NCI-H2107 treated with DMSO at 0.1 percent for 48 hours (cell line): ENCODE results near the gene CHAC1.
"Not testable (repeated sequence)": the region's sequence is repeated elsewhere in the genome, so short reads cannot be mapped to it uniquely, and the experiment has no call there.

Experiments used
- DNase-seq: peaks from one replicate; lab custom pipeline; 2025; ENCODE audit not compliant: unreplicated experiment; lab: John Stamatoyannopoulos, UW

Gene CHAC1

DNA sequence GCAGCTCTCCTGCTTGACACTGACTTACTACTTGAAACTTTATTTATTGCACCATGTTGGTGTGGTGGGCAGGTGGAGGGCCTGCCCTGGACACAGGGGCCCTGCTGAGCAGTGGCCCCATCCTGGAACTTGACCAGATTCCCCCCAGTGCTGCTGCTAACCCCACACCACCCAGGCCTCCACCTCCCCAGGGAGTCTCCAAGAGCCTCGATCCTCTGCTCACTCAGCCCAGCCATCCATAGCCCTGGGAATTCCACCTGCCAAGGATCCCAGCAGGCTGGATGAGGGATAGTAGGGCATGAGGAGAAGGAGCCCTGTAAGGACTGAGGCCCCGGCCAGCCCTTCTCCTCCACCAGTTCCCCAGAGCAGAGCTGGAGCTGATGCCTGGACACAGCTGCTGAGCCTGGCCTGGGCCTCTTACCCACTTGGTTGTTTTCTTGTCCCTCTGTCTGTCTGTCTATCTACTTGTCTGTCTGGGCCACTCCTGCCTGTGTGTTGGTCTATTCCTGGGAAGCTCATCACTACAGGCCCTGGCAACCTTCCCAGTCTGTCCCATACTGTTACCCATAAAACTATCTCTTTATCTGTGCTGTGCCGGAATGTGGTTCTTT, 2.8 kb downstream of the CHAC1 start:
- DNase-seq = no peak

DNA sequence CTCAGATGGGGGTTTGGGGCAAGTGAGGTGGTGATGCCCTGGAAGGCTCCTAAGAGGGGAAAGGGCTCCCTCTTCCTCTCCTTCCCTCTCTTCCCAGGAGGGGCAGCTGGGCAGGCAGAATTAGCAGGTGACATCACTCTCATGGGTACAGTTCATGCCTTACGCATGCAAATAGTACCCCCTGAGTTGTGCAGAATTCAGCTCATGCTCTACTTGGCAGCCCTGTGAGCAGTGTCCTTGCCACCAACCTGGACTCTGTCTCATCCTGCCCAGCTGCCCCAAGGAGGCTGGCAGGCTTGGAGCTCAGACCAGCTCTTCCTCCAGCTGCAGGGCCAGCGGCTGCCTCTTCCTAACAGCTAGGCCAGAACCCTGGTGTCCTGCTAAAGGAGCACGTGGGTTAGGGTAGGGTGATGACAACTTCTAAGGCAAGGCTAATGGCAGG, 3.3 kb downstream of the CHAC1 start:
- DNase-seq = no peak

DNA sequence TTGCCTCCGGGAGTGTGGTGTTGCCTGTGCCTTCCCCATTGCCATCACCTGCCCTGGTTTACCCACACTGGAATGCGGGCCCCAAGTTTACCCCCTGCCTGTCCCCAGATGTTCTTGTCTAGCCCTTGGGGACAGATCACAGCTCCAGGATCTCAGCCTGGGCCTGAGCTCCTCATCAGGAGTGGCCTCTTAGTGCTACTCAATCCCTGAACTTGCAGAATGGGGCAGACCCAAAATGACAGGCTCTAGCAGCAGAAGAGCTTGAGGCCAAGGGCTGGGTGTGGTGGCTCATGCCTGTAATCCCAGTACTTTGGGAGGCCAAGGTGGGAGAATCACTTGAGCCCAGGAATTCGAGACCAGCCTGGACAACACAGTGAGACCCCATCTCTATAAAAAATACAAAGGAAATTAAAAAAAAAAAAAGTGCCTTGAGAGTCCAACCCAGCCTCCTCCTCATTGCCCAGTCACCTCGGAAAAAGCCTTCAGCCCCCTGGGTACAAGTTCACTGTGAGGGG, 3.8 kb downstream of the CHAC1 start:
- DNase-seq = no peak

DNA sequence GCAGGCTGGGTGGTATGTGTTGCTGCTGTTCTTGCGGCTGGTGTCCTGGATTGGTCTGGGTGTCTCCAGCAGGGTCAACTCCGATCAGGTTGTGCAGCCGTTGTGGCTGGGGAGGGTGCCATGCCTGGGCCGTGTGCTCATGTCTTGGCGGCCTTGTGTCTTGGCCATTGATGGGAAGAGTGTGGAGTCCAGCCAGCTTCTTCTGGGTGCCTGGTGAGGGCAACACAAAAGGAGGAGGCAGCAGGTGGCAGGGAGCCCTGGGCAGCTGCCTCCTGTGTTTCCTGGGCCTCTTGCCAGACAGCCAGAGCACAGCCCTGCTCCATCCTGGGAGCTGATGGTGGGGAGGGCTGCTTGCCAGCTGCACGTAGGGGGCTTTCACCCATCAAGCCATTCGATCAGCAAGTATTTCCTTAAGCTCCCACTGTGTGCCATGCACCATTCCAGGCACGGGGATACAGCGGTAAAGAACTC, 4.3 kb downstream of the CHAC1 start:
- no peak for DNase-seq

DNA sequence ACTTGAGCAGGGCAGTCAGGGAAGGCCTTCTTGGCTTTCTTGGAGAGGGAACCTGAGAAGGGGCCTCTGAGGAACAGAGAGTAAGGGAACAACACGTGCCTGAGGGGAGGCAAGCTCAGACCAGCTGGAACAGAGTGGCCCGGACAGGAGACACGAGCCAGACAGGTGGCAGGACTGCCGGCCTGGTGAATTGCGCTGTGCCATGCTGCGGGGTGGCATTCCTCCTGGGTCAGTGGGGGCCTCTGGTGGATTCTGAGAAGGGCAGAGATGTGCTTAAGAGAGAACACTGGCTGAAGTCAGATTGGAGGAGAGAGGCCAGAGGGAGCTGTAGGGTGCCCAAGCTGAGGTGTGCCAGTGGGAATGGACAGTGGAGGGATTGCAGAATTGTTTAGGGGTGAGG, 4.9 kb downstream of the CHAC1 start:
- DNase-seq = no peak

DNA sequence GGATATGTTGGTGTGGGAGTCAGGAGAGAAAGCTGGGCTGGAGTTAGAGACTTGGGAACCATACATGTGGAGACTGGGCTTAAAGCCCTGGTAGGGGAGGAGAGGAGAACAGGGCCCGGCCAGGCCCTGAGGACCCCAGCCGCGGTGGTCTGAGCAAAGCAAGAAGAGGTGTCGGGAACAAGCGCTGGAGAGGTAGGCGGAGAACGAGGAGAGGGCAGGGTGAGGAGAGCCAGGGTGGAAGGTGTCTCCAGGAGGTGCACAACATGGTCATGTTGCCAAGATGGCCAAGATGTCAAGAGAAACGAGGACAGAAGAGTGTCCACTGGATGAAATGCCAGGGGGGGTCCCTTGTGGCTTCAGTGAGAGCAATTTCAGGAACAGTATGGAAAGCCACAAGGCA, 5.5 kb downstream of the CHAC1 start:
- DNase-seq = no peak

DNA sequence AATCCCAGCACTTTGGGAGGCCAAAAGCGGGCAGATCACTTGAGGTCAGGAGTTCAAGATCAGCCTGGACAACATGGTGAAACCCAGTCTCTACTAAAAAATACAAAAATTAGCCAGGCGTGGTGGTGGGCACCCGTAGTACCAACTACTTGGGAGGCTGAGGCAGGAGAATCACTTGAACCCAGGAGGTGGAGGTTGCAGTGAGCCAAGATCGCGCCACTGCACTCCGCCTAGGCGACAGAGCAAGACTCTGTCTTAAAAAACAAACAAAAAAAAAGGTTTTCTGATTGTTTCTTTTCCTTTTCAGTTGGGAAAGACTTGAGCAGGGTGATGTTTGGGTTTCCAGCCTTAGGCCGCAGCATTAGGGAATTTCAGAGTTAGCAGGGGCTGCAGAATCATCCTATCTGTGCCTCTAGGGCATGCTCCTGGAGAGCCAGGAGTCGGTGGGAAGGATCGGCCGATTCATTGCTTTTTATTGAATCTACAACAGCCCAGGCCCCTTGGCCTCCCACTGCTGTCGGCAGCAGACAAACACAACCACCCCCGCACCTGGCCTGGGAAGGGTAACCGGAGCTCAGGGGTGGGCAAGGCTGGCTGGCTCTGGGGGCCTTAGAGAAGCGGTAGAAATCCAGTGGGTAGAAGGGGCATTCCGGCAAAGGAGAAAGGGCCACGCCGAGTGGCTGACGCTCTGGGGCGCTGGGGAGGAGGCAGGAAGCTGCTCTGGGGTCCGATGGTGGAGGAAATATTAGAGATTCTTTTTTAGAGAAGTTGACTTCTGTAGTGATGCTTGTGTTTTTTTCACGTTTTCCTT, 6.3 kb downstream of the CHAC1 start:
- no peak for DNase-seq

DNA sequence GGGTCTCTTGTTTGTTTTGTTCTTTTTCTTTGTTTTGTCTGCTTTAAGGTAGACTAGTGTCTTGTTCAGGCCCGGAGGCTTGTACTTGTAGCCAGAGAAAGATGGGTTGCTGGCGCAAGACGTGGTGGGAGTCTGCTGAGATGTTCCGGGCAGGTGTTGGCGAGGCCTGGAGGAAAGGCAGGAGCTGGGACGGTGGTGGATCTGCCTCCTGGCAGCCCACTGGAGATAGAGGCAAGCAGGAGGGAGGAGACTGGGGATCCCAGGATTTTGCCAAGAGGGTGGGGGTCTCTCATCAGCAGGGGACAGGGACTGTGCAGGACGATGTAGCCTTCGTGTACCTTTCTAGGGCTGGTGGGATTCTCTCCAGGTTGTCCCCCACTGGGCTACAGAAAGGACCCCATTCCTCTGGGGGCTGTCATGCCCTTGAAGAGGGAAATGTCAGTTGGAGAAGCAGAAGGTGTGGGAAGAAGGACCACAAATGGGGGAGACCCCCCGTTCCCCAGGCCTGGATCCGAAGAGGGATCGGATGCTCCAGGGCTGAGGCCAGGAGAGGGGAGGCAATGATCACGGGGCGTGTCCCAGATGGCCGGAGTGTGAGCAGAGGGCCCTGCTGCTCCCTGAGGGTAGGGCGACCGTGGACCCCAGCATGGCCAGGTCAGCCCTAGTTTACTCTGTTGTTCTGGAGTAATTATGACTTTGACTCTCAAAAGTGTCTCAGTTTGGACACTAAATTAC, 7.0 kb downstream of the CHAC1 start:
- no peak for DNase-seq

DNA sequence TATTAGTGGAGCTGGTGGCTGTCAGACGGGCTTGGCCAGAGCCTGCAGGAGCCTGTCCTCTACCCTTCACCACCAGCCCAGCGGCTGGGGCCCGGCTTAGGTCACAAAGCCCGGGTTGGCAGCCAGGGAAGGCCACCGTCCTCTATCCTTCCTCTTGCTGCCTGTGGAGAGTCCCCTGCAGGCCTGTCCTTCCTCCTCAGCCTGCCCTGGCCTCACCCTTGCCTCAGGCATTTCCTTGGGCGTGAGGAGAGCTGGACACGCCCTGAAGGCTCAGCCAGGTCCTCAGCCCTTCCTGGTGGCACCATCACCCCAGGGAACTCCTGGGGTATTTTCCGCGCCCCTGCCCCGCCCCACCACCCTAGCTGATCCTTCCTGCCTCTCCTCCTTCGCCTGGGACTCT, 7.7 kb downstream of the CHAC1 start:
- no peak for DNase-seq

DNA sequence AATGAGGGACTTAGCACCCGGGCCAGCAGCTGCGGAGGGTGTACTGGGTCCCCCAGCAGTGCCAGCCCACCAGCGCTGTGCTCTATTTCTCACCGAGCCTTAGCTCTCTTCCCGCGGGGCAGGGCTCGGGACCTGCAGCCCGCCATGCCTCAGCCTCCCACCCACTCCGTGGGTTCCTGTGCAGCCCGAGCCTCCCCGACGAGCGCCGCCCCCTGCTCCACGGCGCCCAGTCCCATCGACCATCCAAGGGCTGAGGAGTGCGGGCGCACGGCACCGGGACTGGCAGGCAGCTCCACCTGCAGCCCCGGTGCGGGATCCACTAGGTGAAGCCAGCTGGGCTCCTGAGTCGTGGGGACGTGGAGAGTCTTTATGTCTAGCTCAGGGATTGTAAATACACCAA, 8.5 kb downstream of the CHAC1 start:
- DNase-seq = not testable (repeated sequence)

DNA sequence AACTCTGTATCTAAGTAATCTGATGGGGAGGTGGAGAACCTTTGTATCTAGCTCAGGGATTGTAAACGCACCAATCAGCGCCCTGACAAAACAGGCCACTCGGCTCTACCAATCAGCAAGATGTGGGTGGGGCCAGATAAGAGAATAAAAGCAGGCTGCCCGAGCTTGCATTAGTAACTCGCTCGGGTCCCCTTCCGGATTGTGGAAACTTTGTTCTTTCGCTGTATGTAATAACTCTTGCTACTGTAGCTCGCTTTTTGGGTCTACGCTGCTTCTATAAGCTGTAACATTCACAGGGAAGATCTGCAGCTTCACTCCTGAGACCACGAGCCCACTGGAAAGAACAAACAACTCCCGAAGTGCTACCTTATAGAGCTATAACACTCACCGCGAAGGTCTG, 9.0 kb downstream of the CHAC1 start:
- DNase-seq = not testable (repeated sequence)

DNA sequence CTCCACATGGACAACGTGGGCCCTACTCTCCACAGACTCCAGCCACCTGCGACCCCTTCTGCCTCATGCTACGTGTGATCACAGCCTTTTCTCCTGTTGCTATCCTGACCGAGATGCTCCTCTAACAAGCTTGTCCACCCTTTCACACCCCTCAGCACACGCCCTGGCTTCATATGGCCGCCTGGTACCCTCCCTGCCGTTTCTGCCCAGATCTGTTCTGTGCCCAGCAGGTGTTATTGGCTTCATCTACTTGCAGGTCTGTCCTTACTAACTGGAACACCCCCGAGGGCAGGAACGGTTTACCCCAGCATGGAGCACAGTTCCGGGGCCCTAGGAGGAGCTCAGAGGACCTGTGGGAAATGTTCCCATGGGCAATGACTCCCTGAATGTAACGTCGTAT, 9.9 kb downstream of the CHAC1 start:
- DNase-seq = no peak

DNA sequence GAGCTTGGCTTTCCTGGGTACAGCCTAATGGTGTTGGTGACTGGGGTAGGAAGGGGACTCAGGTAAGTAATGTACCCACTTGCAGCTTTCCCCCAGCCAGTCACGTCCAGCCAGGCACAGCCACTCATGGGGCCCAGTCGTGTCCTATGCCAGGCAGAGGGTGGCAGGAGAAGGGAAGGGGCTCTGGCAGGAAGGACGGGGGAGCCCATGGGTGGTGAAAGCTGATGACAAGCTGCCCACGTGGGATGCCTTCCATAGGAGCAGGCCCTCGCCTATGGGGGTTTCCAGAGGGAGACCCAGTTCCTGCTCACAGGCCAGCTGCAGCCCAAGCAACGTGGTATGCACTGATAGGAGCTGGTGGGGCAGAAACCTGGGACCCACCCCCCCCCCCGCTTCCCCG, 10.7 kb downstream of the CHAC1 start:
- DNase-seq = no peak

DNA sequence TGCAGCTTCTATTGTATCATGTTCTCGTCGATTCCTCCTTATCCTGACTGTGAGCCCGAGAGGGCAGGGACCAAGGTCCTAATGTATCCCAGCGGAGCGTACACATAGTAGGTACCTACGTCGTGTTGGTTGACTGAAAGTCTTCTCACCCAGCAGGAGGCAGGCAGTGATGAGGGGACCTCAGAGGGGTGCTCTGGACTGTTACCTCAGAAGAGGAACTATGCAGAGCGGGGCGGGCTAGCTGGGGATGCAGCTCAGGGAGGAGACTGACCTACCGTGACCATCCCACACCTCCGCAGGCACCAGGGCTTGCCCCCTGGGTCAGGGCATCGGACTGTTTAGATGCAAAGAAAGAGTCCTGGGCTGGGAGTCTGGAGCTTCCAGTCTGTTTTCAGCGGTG, 11.4 kb downstream of the CHAC1 start:
- no peak for DNase-seq

DNA sequence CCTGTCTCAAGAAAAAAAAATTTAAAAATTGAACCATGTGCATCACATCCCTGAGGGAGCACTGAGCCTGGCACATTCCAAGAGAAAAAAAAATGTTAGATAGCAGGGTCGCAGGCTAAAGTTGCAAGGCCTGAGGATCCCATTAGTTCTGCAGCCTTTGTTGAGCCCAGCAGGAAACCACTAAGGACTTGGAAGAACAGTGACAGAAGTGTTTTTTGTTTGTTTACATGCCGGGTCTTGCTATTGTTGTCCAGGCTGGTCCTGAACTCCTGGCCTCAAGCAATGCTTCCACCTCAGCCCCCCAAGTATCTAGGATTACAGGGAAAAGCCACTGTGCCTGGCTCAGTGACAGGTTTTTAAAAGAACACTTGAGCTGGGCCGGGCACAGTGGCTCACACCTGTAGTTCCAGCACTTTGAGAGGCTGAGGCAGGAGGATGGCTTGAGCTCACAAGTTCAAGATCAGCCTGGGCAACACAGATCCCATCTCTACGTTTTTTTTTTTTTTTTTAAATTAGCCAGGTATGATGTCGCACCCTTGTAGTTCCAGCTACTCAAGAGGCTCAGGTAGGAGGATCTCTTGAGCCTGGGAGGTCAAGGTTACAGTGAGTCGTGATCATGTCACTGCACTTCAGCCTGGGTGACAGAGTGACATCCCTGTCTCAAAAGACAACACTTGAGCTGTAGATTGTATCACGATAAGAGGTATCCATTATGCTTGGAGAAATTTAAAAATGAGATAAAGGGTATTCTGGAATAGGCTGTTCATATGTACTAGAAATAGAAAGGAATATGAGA, 15.2 kb downstream of the CHAC1 start:
- no peak for DNase-seq

DNA sequence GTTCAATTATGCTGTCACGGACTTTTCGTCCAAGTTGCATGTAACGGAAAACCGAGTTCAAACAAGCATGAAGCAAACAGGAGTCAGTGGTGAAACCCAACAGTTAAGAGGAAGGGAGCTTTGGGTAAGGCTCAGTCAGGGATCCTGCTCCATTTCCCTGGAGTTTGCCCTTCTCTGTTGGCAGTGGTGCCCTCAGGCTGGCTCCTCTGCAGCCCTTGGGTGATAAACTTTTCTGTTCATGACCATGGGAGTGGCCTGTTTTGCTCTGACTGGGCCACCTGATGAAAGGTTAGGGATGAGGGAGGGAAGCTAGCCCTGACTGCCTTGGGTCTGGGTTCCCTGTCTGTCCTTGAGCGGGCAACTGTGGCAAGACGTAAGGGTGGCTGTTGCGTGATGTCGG, 16.1 kb downstream of the CHAC1 start:
- DNase-seq = no peak

DNA sequence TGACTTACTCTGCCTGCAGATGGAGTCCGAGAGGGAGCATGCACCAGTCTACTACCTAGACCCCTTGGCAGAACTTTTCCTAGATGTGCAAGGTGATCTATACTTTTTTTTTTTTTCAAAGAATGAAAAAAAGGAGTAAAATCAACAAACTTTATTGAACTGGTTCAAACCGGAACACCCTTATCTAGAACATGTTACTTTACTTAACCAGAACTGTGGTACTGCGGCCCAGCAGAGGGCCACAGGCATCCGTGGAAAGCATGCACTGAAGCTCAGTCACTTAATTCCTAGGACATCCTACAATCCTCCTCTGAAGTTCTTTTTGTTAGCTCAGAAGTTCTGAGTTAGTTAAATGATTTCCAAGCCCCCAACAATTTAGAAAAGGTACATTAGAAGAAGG, 21.6 kb downstream of the CHAC1 start:
- no peak for DNase-seq

DNA sequence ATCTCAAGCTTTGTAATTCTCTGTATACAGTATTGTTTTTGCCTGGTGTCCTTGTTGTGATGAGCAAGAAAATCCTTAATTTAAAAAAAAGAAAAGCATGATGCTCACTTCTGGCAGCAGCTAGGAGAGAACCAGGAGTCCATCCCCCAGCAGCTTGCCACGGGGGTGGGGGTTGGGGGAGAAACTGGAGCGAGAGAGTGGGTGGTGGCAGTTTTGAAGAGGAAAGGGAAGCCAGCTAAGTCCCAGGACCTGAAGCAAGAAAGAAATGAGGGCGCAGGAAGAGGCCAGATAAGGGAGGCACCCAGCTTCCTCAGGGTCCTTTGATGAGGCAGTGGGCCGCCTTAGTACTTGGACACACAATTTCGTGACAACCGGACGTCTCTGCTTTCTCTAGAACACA, 23.5 kb downstream of the CHAC1 start:
- DNase-seq = no peak

DNA sequence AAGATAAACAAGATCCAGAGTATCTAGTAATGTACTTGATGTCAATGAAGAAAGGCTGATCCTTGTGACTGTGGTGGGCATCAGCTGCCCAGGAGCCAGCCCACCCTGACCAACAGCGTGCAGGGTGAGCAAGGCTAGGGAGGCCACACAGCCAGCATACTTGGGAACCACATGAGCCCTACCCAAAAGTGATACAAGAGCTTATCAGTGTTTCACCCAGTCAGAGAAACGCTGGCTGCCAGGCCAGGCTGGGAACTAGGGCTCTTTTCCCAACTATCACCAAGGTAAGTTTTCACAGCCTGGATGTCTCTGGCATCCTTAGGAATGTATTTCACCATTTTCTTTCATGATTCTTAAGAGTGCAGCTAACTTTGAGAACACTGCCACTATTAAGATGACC, 24.9 kb downstream of the CHAC1 start:
- DNase-seq = no peak

DNA sequence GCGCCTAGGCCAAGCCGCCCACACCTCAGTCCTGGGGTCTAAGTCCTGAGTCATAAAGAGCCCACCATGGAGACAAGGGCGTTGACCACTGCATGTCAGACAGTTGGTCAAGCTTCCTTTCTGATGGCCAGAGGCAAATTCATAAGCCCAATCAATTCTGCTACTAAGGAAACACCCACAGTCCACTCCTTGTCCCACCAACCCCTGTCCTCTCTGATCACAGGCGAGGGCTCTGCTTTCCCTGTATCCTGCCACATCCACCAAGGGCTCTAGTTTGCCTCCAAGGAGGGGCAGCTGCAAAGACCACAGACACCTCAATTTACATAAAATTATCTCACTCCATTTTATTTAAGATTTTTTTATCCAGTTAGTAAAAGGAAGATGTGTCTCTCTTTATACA, 25.3 kb downstream of the CHAC1 start:
- no peak for DNase-seq

DNA sequence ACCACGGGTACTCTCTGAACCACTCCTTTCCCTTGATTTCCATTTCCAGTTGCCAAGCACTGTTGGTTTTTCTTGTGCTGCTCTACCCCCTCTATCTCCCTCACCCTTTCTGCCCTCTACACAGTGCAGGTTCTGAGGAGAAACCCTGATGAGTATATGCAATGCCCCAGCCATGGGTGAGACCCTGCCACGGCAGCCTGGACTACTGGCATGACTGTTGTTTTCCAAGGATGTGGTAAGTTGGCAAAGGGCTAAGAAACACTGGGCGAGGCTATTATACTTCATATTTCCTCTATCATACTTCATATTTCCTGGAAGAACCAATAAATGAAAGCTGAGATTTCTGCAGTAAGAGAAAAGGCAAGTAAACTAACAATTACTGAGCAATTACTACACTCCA, 27.9 kb downstream of the CHAC1 start:
- DNase-seq = no peak
